HPDE6-E6E7 (cell line): ENCODE data around the gene CDK19.
"Not testable (repeated sequence)": the region's sequence is repeated elsewhere in the genome, so short reads cannot be mapped to it uniquely, and the experiment has no call there.

Source experiments
- DNase-seq: peaks from one replicate; pipeline ENCODE4 v3.0.0; 2011; ENCODE audit warnings: missing footprints; ENCODE audit errors: extremely low spot score

The CDK19 gene

GRCh38 chr6:110757926-110758325, 57.3 kb downstream of the CDK19 start:
- no peak for DNase-seq

GRCh38 chr6:110756817-110757216, 58.5 kb downstream of the CDK19 start:
- DNase-seq = no peak

- DNase-seq = no peak
These were observed 59.8 kb downstream of the CDK19 start for GRCh38 chr6:110755411-110755834.

- DNase-seq = not testable (repeated sequence)
These were observed 61.2 kb downstream of the CDK19 start for GRCh38 chr6:110753936-110754668.

- DNase-seq = no peak
These were observed 66.8 kb downstream of the CDK19 start for GRCh38 chr6:110748453-110748852.

DNA sequence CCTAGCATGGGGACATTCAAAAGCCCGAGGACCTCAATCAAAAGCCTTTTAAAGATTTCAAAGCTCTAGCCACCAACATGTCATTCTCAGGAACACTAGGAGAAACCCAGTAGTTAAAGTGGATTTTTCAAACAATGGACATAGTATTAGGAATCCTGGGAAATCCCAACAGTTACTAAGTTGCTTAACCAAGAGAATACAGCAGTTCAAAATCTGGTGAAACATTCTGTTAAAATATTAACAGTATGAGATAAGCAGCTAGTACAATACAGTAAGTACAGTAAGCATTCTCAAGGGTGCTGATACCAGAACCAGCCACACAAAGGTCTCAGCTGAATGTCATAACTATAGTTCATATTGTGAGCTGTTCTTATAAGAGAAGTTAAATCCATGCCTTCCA, 68.6 kb downstream of the CDK19 start:
- no peak for DNase-seq

DNA sequence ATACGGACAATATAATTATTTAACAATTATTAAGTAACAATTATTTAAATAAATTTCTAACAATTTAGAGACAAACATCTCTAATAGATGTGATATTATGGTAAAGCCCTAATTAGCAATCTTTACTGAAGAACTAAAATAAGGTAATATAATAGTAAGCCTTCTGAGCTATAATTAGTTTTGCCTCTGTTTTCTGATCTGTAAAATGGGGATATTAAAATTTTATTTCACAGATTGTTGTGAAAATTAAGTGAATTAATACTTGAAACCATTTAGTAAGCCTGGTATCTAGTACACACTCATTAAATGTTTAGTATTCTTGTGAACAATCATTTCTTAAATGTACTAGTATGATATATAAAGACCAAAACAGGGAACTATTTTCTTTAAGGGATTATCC, 70.3 kb downstream of the CDK19 start:
- no peak for DNase-seq

- DNase-seq = not testable (repeated sequence)
These were observed 72.7 kb downstream of the CDK19 start for GRCh38 chr6:110742552-110742951.

GRCh38 chr6:110741517-110741916, 73.8 kb downstream of the CDK19 start:
- DNase-seq = no peak

DNA sequence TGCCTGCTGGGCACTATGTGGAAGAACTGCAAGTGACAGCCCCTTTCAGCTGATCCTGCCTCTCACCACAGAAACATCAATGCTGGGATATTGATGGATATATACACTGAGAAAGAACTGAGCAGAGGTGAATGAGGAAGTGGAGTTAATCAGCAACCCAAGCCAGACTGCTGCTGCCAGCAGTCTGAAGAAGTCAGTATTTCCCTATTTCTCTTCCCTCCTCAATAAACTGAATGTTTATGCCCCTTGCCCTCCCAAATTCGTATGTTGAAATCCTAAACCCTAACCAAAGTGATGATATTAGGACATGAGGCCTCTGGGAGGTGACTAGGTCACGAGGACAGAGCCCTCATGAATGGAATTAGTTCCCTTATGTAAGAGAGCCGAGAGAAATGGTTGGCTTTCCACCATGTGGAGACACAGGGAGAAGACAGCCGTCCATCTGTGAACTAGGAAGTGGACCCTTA, 76.3 kb downstream of the CDK19 start:
- no peak for DNase-seq

GRCh38 chr6:110735666-110736065, 79.6 kb downstream of the CDK19 start:
- no peak for DNase-seq

- DNase-seq = no peak
These were observed 83.4 kb downstream of the CDK19 start for GRCh38 chr6:110731898-110732297.

- no peak for DNase-seq
These were observed 84.1 kb downstream of the CDK19 start for GRCh38 chr6:110731196-110731595.

- no peak for DNase-seq
These were observed 86.8 kb downstream of the CDK19 start for GRCh38 chr6:110728501-110728900.

DNA sequence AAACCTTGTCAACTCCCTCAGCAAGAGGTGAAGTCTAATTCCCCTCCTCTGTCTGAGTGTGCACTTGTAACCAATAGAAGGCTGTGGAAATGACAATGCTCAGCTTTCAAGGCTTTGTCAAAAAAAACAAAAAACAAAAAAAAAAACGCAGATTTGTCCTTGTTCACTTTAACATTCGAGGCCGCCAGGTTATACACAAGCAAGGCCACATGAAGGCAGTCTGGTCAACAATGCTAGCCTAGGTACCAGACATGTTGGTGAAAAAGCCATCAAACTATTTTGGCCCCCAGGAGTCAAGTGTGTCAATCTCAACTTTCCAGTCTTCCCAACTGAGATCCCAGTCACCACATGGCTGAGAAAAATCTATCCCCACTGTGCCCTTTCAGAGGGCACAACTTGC, 92.3 kb downstream of the CDK19 start:
- DNase-seq = no peak

DNA sequence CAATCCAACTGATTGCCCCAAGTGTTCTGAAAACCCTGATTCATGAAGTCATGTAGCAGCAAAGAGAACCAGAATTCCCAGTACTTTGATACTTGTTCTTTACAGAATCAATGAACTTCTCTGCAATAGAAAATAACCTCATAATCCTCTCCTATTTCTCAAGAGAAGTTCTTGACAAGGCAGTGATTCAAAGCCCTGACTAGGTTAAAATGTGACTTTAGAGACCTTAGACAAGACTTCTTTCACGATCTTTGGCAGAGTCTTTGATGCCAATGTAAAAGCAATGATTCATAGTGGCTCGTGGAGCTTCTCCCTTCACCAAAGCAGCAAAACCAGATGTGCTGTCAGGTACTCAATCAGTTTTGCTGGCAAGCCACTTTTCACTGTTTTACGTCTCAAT, 95.2 kb downstream of the CDK19 start:
- DNase-seq = no peak

GRCh38 chr6:110719601-110720000, 95.7 kb downstream of the CDK19 start:
- DNase-seq = not testable (repeated sequence)

DNA sequence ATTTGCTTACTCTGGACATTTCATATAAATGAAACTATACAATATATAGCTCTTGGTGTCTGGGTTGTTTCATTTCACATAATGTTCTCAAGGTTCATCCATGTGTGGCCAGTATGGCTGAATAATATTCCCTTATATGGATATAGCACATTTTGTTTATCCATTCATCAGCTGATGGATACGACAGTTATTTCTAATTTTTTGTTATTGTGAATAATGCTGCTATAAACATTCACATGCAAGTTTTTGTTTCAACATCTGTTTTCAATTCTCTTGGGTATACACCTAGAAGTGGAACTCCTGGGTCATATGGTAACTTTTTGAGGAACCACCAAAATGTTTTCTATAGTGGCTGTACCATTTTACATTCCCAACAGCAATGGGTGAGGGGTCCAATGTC, 101.1 kb downstream of the CDK19 start:
- no peak for DNase-seq

GRCh38 chr6:110712238-110712637, 103.0 kb downstream of the CDK19 start:
- DNase-seq = no peak

DNA sequence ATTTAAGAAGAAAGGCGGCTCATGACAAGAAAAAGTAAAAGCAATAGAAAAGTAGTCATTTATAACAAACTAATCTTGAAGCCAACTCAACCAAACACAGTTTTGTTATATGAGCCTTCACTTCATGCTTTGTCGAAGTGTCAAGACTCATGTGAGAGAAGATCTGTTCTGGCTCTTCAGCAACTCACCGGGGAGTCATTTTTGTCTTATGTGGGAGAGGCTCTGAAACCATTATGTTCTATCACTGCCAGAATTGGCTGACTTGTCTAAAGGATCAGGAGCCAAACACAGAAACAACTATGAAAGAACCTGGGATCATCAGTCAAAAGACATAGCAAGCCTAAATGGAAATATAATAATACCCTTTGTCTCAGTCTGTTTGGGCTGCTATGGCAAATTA, 105.2 kb downstream of the CDK19 start:
- DNase-seq = no peak

DNA sequence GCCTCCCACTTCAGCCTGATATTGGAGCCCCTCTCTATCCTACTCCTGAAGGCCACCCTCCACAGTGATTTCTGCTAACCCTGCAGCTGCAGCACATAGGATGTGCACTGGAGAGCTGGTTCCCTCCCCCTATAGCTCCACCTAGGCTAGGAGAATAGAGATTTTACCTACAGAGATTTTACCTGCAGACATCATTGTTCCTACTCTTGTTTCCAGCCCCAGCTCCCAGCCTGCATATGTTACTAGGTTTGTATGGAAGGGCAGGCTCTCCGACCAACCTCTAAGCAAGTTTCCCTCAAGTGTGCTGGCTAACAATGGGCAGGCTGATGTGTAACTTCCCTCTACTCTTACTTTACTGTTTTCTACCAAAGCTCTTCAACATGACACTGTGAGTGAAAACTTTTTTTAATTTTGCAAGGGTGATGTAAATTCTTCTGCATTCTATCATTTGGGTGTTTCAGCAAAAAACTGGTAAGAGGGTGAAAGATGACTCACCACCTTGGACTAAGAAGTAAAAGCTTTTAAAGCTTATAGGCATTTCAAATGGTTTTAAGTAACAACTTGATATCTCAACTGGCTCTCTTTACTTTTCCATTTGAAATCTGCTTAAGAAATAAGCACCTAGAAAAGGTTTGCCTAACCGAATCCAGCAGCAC, 106.8 kb downstream of the CDK19 start:
- DNase-seq = no peak

DNA sequence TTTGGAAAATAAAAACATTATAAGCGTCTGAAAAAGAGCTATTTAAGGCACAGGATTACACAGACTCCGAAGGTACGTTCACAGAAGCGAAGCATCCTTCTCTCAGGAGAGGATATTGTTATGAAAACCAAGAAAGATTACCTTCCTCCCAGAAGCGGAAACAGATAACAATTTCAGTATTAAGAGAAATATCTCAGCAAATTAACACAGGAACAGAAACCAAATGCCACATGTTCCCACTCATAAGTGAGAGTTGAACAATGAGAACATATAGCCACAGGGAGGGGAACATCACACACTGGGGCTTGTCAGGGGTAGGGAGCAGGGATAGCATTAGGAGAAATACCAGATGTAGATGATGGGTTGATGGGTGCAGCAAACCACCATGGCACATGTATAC, 109.7 kb downstream of the CDK19 start:
- DNase-seq = no peak

DNA sequence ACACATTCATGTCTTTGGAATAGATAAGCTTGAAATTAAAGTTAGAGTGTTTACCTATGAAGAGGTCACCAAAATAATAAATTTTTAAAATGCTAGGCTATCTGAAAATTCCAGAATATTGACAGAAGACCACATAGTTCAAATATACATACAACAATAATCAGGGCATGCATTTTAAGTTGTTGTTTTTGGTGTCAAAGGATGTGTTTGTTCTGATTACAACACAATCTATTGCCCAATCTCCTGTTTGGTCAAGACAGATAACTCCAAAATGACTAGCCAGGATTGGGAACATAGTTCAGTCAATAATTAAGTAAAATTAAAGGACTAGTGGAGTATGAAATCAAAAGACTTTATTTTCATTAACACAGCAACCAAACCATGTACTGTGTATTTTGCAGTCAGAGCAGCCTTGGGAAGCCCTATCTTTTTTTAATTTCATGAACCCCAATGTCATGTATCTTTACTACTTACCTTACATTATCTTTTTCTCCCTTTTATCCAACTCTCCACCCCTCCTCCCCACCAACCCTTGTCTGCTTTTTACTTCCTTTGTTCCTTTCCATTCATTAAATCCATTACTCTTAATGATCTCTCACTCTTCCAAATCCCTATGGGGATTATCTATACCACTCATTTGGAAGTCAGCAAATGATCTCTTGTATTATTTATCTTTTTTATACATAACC, 111.2 kb downstream of the CDK19 start:
- no peak for DNase-seq
